NCI-H2196 treated with DMSO at 0.1 percent for 48 hours (cell line): ENCODE measurements around the gene VAMP1.
"Not testable (repeated sequence)": the region's sequence is repeated elsewhere in the genome, so short reads cannot be mapped to it uniquely, and the experiment has no call there.

ENCODE experiments used
- DNase-seq: peaks from one replicate; lab custom pipeline; 2025; ENCODE audit not compliant: unreplicated experiment; lab: John Stamatoyannopoulos, UW

Gene VAMP1, protein sequence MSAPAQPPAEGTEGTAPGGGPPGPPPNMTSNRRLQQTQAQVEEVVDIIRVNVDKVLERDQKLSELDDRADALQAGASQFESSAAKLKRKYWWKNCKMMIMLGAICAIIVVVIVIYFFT

DNA sequence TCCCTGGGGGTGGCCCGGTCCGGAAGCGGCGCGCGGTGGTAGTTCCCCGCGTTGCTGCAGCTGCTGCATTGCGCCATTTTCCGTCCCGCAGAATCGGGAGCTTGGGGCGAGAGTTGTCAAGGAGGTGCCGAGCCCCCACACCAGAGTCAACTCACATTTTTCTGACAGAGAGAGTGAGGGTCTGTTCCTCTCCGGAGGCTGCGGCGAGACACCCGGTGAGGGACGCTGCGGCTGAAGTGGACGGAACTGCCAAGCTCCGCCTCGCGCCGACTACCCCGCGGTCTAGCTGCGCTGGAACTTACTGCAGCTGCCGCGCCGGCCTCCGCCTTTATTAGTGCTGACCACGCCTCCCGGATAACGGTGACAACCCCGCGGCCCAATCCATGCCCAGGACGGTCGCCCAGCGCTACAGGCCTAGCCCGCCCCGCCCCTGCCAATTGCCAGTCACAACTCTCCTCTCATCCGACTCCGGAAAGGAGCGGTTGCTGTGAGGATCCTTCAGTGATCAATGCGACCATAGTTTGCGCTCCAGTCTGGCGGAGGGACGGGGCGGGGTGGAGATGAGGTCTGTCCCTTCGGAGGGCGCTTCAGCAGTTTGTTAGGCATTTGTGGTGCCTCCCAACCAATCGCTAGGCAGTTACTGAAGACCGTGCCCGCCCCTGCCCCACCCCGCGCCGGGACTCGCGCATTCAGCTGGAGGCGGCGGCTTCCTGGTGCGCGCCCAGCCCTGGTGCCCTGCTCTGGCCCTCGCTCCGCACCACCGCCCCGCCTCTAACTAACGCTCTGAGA lies at the start of gene VAMP1:
Gene VAMP1, minus strand, starts transcription at position 303 of the 789 bp plus-strand sequence. Its CDS starts 146 bp downstream, at position 157.
- peak; percentile 98 for DNase-seq

DNA sequence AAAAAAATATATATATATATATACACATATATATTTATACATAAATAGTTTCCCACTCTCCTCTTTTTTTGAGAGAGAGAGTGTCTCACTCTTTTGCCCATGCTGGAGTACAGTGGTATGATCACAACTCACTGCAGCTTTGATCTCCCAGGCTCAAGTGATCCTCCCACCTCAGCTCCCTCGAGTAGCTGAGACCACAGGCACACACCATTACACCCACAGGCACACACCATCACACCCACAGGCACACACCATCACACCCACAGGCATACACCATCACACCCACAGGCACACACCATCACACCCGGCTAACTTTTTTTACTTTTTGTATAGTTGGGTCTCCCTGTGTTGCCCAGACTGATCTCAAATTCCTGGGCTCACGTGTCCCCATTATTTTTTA lies 49.7 kb upstream of the VAMP1 start:
- DNase-seq, result no peak

DNA sequence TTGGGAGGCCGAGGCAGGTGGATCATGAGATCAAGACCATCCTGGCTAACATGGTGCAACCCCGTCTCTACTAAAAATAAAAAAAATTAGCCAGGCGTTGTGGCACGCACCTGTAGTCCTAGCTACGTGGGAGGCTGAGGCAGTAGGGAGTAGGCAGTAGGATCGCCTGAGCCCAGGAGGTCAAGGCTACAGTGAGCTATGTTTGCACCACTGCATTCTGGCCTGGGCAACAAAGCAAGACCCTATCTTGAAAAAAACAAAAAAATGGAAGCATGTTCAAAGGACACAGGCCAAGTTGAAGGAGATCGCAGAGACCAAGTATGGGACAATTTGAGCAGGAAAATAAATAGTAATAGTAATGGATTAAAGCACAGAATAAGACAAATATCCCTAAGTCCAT lies 37.6 kb upstream of the VAMP1 start:
- no peak for DNase-seq

DNA sequence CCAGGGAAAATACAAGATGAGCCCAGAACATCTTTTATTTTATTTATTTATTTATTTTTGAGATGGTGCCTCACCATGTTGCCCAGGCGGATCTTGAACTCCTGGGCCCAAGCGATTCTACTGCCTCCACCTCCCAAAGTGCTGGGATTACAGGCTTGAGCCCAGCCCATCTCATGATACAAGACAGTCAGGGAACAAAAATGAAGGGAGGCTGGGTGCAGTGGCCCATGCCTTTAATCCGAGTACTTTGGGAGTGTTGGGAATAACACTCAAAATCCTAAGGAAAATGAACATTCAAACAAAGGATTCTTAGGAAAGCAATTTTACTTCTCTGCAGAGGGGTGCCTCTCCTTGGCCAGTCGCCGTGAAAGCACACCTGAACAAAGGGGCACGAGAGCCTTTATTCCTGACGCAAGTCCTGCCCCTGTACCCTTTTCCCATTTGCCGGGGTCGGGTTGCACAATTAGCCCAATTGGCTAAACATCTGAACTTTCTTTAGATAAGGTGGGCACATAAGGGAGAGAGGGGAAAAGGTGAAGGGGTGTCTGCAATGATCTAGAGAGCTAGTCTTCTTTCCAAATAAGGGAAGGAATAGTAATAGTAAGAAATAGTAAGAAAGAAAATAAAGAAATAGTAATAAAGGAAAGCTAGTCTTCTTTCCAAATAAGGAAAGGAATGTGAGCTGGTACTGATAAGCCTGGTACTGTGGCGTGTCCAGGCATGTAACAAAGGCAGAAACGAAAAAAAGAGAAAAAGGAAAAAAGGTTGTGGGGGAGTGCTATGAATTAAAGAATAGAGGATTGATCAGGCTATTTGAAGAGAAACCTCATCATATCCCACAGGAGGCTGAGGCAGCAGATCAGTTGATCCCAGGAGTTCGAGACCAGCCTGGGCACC lies 36.9 kb upstream of the VAMP1 start:
- DNase-seq, result no peak

DNA sequence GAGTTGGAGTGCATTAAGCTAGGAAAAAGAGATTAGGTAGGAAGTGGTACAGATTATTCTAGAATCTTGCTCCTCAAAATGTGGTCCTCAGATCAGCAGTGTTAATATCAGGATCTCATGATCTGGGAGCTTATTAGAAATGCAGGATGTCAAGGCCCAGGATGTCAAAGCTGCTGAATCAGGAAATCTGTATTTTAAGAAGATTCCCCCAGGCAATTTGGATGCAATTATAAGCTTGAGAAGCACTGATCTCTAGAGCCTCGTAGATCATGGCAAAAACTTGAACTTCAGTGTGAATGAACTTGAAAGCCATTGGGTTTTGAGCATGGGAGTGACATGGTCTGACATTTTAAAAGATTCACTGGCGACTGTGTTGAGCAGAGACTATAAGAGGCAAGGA lies 30.0 kb upstream of the VAMP1 start:
- DNase-seq, result no peak

DNA sequence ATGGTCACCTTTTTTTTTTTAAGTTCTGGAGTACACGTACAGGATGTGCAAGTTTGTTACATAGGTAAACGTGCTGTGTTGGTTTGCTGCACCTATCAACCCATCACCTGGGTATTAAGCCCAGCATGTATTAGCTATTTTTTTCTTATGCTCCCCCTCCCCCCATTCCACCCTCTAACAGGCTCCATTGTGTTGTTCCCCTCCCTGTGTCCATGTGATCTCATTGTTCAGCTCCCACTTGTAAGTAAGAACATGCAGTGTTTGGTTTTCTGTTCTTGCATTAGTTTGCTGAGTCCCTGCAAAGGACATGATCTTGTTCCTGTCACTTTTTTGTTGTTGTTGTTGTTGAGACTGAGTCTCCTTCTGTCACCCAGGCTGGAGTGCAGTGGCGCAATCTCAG lies 26.8 kb upstream of the VAMP1 start:
- not testable (repeated sequence) for DNase-seq

DNA sequence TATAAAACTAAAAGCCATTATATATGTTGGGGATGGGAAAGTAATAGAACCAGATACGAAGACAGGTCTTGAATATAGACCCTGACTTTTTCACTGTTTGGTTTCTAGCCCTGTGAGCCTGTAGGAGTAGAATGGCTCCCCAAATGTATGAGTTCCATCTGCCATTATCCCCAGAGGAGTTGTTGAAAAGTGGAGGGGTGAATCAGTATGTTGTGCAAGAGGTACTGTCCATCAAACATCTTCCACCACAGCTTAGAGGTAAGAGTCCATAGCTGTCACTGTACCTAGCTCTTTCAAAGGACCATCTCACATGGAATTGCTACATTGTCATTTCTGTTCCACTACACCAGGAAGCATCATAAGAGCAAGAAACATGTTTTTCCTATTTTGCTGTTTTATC lies 24.5 kb upstream of the VAMP1 start:
- no peak for DNase-seq

DNA sequence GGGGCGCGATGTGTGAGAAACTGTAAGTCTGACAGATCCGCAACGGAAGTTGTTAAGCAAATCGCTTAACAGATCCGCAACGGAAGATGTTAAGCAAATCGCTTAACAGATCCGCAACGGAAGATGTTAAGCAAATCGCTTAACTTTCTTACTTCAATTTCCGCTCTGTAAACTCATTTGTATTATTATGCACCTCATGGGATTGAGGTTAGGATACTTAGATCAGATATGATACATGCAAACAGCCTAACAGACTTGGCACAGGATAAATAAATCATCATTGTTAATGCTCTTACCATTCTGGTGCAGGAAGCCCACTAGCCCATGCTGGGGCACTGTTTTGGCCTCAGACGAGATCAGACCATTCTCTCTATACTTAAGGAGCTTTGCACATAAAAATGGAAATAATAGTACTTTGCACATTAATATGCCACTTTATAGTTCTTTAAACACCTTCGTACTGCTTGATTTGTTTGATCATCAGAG lies 23.8 kb upstream of the VAMP1 start:
- DNase-seq, result no peak

DNA sequence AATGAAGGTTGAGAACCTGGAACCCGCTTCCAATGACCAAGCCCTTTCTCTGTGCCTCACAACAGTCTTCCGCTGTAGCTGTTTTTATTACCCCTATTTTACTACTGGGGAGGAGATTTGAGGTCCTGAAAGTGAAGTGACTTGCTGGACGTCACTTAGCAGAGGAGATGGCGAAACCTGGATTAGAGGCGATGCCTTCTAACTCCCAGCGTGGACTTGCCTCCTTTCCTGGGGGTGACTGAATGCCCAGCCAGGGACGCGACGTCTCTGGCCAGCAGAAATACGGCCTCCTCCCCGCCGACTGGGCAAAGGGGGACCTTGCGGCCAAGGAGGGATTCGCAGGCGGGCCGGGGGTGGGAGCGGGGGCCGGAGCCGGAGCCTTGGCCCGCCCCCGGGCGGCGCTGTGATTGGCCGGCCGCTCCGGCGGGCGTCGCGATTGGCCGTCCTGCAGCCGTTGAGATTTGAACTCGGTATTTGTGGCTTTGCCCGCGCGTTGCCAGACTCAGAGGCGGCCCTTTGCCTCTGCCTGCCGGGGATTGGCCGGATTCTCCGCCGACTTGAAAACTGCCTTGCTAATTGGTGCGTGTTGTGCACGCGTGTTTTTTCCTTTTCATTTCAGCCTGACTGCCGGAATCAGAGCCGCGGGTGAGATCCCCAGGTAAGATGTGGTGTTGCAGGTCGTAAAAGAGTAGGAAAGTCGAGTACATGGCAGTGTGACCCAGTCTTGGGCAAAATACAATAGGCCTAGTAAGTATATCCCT lies 23.2 kb upstream of the VAMP1 start, which contains the start of gene NCAPD2:
Gene NCAPD2, plus strand, starts transcription at position 606 of the 761 bp plus-strand sequence. CDS start 997 bp downstream, outside the sequence.
- peak; percentile 67 for DNase-seq

DNA sequence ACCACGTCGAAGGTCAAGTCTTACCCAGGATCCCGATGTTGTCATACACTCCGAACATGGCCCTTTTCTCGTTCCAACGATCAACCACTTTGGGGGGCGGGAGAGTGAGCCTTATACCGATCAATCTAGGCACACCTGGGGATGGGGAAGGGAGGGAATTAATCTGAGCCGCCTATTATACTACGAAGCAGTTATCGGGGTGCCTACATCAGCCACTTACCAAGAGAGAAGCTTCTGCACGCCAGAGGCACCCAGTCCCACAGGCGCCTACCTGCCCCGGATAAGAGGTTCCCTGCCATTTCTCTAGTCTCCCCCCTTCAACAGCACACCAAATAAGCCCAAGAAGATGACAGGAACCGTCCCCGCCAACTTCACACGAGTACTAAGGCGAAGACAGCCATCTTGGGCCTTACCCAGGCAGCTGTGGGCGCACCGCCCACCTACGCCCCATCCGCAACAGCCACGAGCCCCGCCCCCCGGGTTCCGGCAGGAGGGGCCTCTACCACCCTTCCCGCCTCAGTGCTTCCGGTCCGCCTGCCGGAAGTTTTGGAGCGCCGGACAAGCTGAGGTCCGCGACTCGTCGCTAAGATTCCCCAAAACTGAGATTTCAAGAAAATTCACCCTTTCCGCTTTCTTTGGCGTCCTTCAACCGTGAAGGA lies 22.5 kb upstream of the VAMP1 start, which contains the start of gene MRPL51:
Gene MRPL51, minus strand, starts transcription at position 425 of the 659 bp plus-strand sequence. Its CDS starts 126 bp downstream, at position 299.
- DNase-seq, result peak; percentile 60

DNA sequence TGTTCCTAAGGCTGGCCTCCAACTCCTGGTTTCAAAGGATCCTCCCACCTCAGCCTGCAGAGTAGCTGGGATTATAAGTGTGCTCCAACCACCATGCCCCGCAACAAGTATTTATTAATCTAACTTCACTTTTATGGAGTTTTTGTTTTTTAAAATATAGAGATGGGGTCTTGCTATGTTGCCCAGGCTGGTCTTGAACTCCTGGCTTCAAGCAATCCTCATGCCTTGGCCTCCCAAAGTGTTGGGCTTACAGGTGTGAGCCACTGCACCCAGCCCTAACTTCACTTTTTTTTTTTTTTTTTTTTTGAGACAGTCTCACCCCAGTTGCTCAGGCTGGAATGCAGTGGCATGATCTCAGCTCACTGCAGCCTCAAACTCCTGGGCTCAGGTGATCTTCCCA lies 20.2 kb upstream of the VAMP1 start:
- not testable (repeated sequence) for DNase-seq

DNA sequence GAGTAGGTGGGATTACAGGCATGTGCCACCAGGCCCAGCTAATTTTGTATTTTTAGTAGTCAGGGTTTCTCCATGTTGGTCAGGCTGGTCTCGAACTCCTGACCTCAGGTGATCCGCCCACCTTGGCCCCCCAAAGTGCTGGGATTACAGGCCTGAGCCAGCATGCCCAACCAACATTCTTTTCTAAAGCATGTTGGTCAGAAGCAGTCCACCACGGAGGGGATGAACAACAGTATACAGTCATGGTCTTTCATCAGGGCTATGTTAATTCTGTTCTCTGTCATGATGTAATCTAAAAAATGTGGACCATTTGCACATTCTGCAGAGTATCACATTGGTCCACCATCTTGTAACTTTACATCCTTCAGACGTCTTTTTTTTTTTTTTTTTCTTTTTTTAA lies 19.0 kb upstream of the VAMP1 start:
- DNase-seq, result no peak

DNA sequence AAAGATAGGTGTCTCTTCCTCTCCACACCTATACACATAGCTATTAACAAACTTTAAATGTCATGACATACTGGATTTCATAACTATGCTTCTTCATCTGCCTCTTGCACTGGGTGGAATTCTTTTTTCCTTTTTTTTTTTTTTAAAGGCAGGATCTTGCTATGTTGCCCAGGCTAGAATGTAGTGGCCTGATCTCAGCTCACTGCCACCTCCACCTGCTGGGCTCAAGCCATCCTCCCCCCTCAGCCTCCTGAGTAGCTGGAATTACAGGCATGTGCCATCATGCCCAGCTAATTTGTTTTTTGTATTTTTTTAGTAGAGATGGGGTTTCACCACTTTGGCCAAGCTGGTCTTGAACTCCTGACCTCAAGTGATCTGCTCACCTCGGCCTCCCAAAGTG lies 17.8 kb upstream of the VAMP1 start:
- DNase-seq, result no peak

DNA sequence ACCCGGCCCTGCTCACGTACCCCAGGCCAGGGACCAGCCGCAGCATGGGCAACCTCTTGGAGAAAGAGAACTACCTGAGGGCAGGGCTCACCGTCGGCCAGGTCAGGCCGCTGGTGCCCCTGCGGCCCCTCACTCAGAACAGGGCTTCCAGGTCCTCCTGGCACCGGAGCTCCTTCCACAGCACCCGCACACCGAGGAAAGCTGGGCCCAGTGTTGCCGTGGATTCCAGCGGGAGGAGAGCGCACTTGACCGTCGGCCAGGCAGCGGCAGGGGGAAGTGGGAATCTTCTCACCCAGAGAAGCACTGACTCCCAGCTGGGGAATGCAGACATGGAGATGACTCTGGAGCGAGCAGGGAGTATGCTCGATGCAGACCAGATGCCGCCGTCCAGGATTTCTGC lies 7.9 kb upstream of the VAMP1 start:
- DNase-seq, result no peak

DNA sequence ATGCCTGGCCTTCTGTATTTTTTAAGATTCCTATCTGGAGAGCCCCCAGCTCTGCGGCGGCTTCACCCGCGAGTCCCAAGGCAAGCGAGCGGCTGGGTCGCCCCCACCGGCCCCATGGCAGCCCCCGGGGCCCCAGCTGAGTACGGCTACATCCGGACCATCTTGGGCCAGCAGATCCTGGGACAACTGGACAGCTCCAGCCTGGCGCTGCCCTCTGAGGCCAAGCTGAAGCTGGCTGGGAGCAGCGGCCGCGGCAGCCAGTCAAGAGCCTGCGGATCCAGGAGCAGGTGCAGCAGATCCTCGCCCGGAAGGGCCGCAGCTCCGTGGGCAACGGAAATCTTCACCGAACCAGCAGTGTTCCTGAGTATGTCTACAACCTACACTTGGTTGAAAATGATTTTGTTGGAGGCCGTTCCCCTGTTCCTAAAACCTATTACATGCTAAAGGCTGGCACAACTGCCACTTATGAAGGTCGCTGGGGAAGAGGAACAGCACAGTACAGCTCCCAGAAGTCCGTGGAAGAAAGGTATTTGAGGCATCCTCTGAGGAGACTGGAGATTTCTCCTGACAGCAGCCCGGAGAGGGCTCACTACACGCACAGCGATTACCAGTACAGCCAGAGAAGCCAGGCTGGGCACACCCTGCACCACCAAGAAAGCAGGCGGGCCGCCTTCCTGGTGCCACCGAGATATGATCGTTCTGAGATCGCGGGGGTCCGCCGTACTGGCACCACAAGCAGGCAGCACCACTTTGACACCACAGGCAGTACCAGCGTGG lies 7.3 kb upstream of the VAMP1 start:
- DNase-seq, result not testable (repeated sequence)

DNA sequence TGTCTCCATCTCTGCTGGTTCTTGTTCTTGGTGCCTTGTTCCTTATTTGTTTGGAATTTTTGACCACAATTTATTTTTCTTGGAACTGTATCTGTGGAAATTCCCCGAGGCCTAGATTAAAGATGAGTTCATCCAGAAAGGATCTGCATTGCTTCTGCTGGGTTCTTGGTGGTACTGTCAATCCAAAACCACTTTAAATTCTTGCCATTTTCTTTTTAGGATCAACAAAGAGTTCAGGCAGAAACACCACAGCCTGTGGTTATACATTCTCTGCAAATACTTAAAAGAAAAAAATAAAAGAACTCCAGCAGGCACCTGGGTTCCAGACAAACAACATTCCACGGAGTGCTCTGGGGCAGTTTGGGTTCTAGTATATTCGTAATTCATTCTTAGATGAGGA lies 6.0 kb upstream of the VAMP1 start:
- DNase-seq, result no peak

DNA sequence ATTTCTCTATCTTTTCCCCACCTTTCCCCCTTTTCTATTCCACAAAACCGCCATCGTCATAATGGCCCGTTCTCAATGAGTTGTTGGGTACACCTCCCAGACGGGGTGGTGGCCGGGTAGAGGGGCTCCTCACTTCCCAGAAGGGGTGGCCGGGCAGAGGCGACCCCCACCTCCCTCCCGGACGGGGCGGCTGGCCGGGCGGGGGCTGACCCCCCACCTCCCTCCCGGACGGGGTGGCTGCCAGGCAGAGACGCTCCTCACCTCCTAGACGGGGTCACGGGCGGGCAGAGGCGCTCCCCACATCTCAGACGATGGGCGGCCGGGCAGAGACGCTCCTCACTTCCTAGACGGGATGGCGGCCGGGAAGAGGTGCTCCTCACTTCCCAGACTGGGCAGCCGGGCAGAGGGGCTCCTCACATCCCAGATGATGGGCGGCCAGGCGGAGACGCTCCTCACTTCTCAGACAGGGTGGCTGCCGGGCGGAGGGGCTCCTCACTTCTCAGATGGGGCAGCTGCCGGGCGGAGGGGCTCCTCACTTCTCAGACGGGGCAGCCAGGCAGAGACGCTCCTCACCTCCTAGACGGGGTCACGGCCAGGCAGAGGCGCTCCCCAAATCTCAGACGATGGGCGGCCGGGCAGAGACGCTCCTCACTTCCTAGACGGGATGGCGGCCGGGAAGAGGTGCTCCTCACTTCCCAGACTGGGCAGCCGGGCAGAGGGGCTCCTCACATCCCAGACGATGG lies 4.9 kb upstream of the VAMP1 start:
- not testable (repeated sequence) for DNase-seq

DNA sequence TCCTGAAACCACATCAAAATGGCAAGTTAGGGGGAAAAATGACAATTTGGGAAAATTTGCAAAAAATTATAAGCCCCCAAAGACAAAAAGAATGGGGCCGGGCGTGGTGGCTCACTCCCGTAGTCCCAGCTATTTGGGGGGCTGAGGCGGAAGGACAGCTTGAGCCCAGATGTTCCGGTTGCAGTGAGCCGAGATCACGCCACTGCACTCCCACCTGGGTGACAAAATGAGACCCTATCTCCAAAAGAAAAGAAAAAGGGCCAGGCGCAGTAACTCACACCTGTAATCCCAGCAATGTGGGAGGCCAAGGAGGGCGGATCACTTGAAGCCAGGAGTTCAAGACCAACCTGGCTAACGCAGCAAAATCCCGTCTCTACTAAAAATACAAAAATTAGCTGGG lies 2.0 kb upstream of the VAMP1 start:
- DNase-seq, result no peak

DNA sequence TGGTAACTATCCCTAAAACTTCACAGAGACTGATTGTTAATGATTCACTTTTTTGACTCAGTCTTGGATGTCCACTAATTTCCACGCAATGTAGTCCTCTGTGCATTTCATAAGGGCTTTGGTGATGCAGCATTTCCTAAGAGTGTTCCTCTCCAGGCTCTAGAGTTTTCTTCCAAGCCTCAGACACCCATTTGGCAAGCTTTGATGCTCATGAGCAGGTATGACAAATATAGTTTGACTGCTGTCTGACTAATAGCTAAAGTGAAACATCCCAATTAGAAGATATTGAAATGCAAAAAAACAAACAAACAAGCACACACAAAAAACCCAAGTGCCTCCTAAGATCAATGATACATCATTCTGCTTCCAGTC lies 1.5 kb upstream of the VAMP1 start:
- no peak for DNase-seq
